GM18502 (cell line): Measurements from ENCODE around the gene PRAMEF10.
"Not testable (repeated sequence)": the region's sequence is repeated elsewhere in the genome, so short reads cannot be mapped to it uniquely, and the experiment has no call there.

Experiments used
- ATAC-seq: cut with Tn5 transposase; IDR thresholded peaks from one replicate; pipeline ENCODE4 v1.9.1; 2021; ENCODE audit warnings: mild to moderate bottlenecking; ENCODE audit not compliant: unreplicated experiment, poor library complexity

The PRAMEF10 gene

DNA sequence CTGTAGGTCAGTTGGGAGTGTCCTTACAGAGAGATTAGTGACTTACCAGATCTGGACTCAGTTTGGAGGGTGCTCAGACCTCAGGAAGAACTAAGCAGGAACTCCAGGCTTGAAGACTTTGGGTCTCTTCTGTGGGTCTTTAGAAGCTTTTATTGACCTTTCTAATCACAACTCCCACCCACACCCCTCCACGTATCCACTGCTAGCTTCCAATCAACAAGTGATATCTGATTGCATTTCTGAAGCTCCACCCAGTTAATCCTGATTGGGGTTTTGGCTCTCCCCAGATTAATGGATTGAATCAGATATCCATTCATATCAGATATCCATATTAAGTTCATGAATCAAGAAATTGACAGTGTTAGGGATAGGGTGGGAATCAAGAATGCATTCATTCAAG lies at the start of gene PRAMEF10:
TSS of gene PRAMEF10 (minus strand) at position 101 of the 400 bp plus-strand sequence. CDS start 2,423 bp downstream, outside the sequence.
- not testable (repeated sequence) for ATAC-seq

- ATAC-seq: not testable (repeated sequence)
These were observed 49.4 kb upstream of the PRAMEF10 start, which contains the start of gene PRAMEF6 for GRCh38 chr1:12947480-12947879. Gene PRAMEF6 (minus strand): TSS chr1:12947580. CDS start chr1:12942518, 5,062 bp downstream.

DNA sequence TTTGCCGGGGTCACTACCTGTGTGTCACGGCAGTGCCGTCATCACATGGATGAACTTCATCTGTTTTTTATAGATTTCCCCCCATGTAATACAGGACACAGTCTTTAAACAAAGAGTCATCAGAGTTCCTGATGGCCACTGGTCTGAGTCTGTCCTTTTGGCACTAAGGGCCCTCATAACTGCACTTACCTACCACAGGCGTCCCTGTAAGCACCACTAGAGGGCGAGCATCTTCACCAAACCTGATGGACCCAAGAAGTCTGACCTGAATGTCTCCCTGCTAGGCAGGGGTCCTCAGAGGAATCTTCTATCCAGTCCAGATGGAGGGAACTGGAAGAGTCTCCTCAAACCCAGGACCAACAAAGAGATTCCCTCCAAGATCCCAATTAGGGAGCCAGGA lies 26.3 kb upstream of the PRAMEF10 start:
- not testable (repeated sequence) for ATAC-seq

DNA sequence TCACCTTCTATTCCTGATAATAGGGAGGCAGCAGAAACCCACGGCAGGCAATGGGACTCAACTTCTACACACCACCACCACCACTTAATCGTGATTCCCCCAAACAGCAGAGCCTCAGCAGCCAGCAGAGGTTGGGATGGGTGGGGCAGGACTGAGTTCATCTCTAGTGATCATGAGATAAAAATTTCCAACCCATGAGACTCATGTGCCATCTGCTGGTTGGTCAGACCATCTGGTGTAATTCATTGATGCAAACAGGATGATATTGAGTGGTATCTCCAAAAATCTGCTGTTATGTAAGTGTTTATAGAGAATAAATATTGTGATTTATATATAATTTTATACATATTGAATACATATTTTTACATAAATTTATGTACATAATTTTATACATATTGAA lies 23.7 kb upstream of the PRAMEF10 start:
- not testable (repeated sequence) for ATAC-seq

DNA sequence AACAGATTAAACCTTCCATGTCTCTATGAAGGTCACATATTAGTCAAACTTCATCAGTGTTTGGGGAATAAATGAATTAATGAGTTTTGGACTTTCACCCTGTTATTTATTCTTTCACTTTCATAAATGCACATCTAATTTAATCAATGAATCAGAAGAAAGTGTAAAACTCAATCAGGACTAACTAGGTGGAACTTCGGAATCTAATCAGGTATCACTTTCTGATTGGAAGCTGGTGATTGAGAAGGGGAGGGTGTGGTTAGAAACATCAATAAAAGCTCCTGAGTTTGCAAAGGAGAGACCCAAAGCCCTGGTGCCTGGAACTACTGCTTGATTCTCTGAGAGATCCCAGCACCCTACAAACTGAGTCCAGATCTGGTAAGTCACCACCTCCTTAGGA lies 18.2 kb upstream of the PRAMEF10 start, which contains the start of gene PRAMEF7:
TSS of gene PRAMEF7 (plus strand) at position 301 of the 400 bp plus-strand sequence. CDS start 1,083 bp downstream, outside the sequence.
- ATAC-seq: not testable (repeated sequence)

- ATAC-seq: not testable (repeated sequence)
These were observed 5.9 kb upstream of the PRAMEF10 start for GRCh38 chr1:12903793-12904572.

GRCh38 chr1:12899186-12899585 lies 1.1 kb upstream of the PRAMEF10 start:
- not testable (repeated sequence) for ATAC-seq

GRCh38 chr1:12886101-12886500 lies 12.0 kb downstream of the PRAMEF10 start, which contains the start of gene PRAMEF4:
Gene PRAMEF4 (minus strand): TSS chr1:12886201. CDS start chr1:12883394, 2,807 bp downstream.
- not testable (repeated sequence) for ATAC-seq

DNA sequence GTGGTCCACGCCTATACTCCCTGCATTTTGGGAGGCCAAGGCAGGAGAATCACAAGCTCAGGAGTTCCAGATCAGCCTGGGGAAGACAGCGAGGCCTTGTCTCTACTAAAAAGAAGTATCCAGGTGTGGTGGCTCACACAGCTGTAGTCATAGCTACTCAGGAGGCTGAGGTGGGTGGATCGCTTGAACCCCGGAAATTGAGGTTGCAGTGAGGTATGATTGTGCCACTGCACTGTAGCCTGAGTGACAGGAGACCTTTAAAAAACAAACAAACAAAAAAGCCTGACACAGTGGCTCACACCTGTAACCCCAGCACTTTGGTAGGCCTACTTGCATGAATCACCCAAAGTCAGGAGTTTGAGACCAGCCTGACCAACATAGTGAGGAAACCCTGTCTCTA lies 19.6 kb downstream of the PRAMEF10 start:
- not testable (repeated sequence) for ATAC-seq

- ATAC-seq: not testable (repeated sequence)
These were observed 34.8 kb downstream of the PRAMEF10 start for GRCh38 chr1:12863131-12863880.

GRCh38 chr1:12856786-12857185 lies 41.3 kb downstream of the PRAMEF10 start, which contains the start of gene PRAMEF2:
Gene PRAMEF2 (plus strand): TSS chr1:12857086. CDS start chr1:12859010, 1,924 bp downstream.
- not testable (repeated sequence) for ATAC-seq

- no peak for ATAC-seq
These were observed 46.3 kb downstream of the PRAMEF10 start for GRCh38 chr1:12851779-12852178.

DNA sequence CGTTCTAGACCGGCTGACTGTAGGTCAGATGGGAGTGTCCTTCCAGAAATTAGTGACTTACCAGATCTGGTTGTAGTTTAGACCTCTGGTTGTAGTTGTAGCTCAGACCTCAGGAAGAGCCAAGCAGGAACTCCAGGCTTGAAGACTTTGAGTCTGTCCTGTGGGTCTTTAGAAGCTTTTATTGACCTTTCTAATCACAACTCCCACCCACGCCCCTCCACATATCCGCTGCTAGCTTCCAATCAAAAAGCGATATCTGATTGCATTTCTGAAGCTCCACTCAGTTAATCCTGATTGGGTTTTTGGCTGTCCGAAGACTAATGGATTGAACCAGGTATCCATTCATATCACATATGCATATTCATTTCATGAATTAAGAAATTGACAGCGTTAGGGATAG lies 49.5 kb downstream of the PRAMEF10 start, which contains the start of gene HNRNPCL1:
TSS of gene HNRNPCL1 (minus strand) at position 101 of the 400 bp plus-strand sequence. CDS start 431 bp downstream, outside the sequence.
- ATAC-seq: not testable (repeated sequence)
